IMR-90 (cell line): ENCODE measurements around the gene EVX1. TPM values are rescaled to one million over a fixed set of nuclear protein-coding genes. Genes with fewer than 3 reads are reported as not detected.

Experiments used
- ATAC-seq: fragments of 200-7000 bp; cut with Tn5 transposase; 2 replicates; pipeline ENCODE4 v1.9.1; 2020; ENCODE audit warnings: low read depth, mild to moderate bottlenecking, moderate library complexity
- BruUV-seq: library from RNA; stranded (reverse); fragments of 400-500 nt; replicated peaks from 2 replicates; lab custom pipeline; 2021; lab: Mats Ljungman, UMichigan
- CTCF ChIA-PET: fragments of 300-600 bp; formaldehyde crosslinking; extraction: SDS; loops from one replicate; lab custom pipeline; 2021; ENCODE audit warnings: antibody characterized with exemption; lab: Yijun Ruan, JAX
- POLR2A ChIA-PET: fragments of 300-600 bp; sonication (Branson Sonifier 250); formaldehyde crosslinking; loops from one replicate; lab custom pipeline; 2022; ENCODE audit warnings: antibody characterized with exemption; ENCODE audit not compliant: unreplicated experiment; lab: Charles Lee
- DNase-seq: peaks from one replicate; pipeline ENCODE4 v3.0.0; 2013
- H2AFZ ChIP-seq: replicated peaks from 2 replicates; pipeline ENCODE3; 2013; ENCODE audit warnings: low read length, mild to moderate bottlenecking; ENCODE audit not compliant: poor library complexity
- H2AK5ac ChIP-seq: 2 replicates; pipeline ENCODE4 v1.6.1; 2013; ENCODE audit warnings: low read depth, low read length, inconsistent platforms
- H2AK9ac ChIP-seq: replicated peaks from 2 replicates; pipeline ENCODE3; 2013; ENCODE audit warnings: mild to moderate bottlenecking, low read depth, low read length, moderate library complexity; ENCODE audit not compliant: poor library complexity
- H2BK120ac ChIP-seq: 2 replicates; pipeline ENCODE4 v1.6.1; 2013; ENCODE audit warnings: low read depth, low read length, inconsistent platforms
- H2BK15ac ChIP-seq: 3 replicates; pipeline ENCODE4 v1.6.1; 2013; ENCODE audit warnings: low read depth, low read length, inconsistent platforms
- H2BK20ac ChIP-seq: 2 replicates; pipeline ENCODE4 v1.6.1; 2013; ENCODE audit warnings: low read depth, mild to moderate bottlenecking, inconsistent platforms, low read length, moderate library complexity
- H2BK5ac ChIP-seq: 2 replicates; pipeline ENCODE4 v1.6.1; 2013; ENCODE audit warnings: mild to moderate bottlenecking, low read depth, low read length, inconsistent platforms; ENCODE audit not compliant: poor library complexity, severe bottlenecking
- H3K14ac ChIP-seq: replicated peaks from 2 replicates; pipeline ENCODE4 v1.6.1; 2013; ENCODE audit warnings: low read depth, low read length, inconsistent platforms
- H3K18ac ChIP-seq: 2 replicates; pipeline ENCODE4 v1.6.1; 2013; ENCODE audit warnings: low read depth, low read length, control low read depth
- H3K23ac ChIP-seq: 2 replicates; pipeline ENCODE4 v1.6.1; 2013; ENCODE audit warnings: low read depth, low read length, inconsistent platforms
- H3K27ac ChIP-seq: 2 replicates; pipeline ENCODE4 v1.5.1; 2013; ENCODE audit warnings: mild to moderate bottlenecking, control low read depth, low read length; ENCODE audit not compliant: insufficient read depth
- H3K27me3 ChIP-seq: 2 replicates; pipeline ENCODE4 v1.6.1; 2013; ENCODE audit warnings: low read length; ENCODE audit not compliant: control insufficient read depth, insufficient read depth
- H3K36me3 ChIP-seq: 2 replicates; pipeline ENCODE4 v1.6.1; 2013; ENCODE audit warnings: low read length, mixed read lengths; ENCODE audit not compliant: control insufficient read depth, insufficient read depth
- H3K4ac ChIP-seq: 2 replicates; pipeline ENCODE4 v1.6.1; 2013; ENCODE audit warnings: low read depth, low read length, inconsistent platforms
- H3K4me1 ChIP-seq: 2 replicates; pipeline ENCODE4 v1.6.1; 2013; ENCODE audit warnings: low read length, mixed read lengths; ENCODE audit not compliant: control insufficient read depth, insufficient read depth
- H3K4me2 ChIP-seq: 2 replicates; pipeline ENCODE4 v1.6.1; 2013; ENCODE audit warnings: low read depth, mild to moderate bottlenecking, control low read depth, low read length, moderate library complexity
- H3K4me3 ChIP-seq: 2 replicates; pipeline ENCODE4 v1.5.1; 2013; ENCODE audit warnings: low read depth, mild to moderate bottlenecking, control low read depth, low read length, moderate library complexity; ENCODE audit not compliant: insufficient read depth
- H3K56ac ChIP-seq: 2 replicates; pipeline ENCODE4 v1.6.1; 2013; ENCODE audit warnings: low read length, inconsistent platforms; ENCODE audit not compliant: insufficient read depth; ENCODE audit errors: extremely low read depth
- H3K79me1 ChIP-seq, 2 experiments: 2 replicates each; pipeline ENCODE4 v1.6.1; 2013; ENCODE audit warnings: low read length in 2 of 2, inconsistent platforms in 1 of 2, low read depth in 1 of 2
- H3K9ac ChIP-seq: 2 replicates; pipeline ENCODE4 v1.6.1; 2013; ENCODE audit warnings: low read depth, low read length, control low read depth
- H3K9me1 ChIP-seq: 2 replicates; pipeline ENCODE4 v1.6.1; 2013; ENCODE audit warnings: low read length, inconsistent platforms; ENCODE audit not compliant: insufficient read depth
- H3K9me3 ChIP-seq: 2 replicates; pipeline ENCODE4 v1.6.1; 2013; ENCODE audit warnings: low read length; ENCODE audit not compliant: control insufficient read depth, insufficient read depth
- H4K20me1 ChIP-seq: 2 replicates; pipeline ENCODE4 v1.6.1; 2013; ENCODE audit warnings: low read length, inconsistent platforms; ENCODE audit not compliant: insufficient read depth
- H4K5ac ChIP-seq: 2 replicates; pipeline ENCODE4 v1.6.1; 2013; ENCODE audit warnings: mild to moderate bottlenecking, low read depth, low read length, control low read depth
- H4K8ac ChIP-seq, 2 experiments: 2 replicates each; pipeline ENCODE4 v1.6.1; 2013; ENCODE audit warnings: low read depth in 2 of 2, low read length in 2 of 2, control low read depth in 1 of 2, inconsistent platforms in 1 of 2
- H4K91ac ChIP-seq: 2 replicates; pipeline ENCODE4 v1.6.1; 2013; ENCODE audit warnings: low read depth, low read length, inconsistent platforms; ENCODE audit not compliant: insufficient read depth
- CHD1 ChIP-seq: IDR thresholded peaks from 2 replicates; pipeline ENCODE4 v1.6.1; 2012; ENCODE audit warnings: low read depth, low read length, improper control_type of control experiment
- CTCF ChIP-seq: conservative IDR thresholded peaks from 2 replicates; pipeline ENCODE4 v1.5.1; 2012; ENCODE audit warnings: mild to moderate bottlenecking, low read depth, low read length, improper control_type of control experiment
- NFE2L2 ChIP-seq: fragments of 150-350 bp; IDR thresholded peaks from 2 replicates; pipeline ENCODE4 v1.6.1; 2016; ENCODE audit warnings: low read depth, mild to moderate bottlenecking, low read length
- RCOR1 ChIP-seq: IDR thresholded peaks from 2 replicates; pipeline ENCODE4 v1.6.1; 2012; ENCODE audit warnings: mild to moderate bottlenecking, low read length, improper control_type of control experiment; ENCODE audit not compliant: insufficient replicate concordance
- RFX5 ChIP-seq: IDR thresholded peaks from 2 replicates; pipeline ENCODE4 v1.8.0; 2012; ENCODE audit warnings: low read depth, mild to moderate bottlenecking, low read length, moderate library complexity
- SMC3 ChIP-seq: fragments of 150-350 bp; IDR thresholded peaks from 2 replicates; pipeline ENCODE4 v1.6.1; 2016; ENCODE audit warnings: low read depth, mild to moderate bottlenecking, antibody characterized with exemption, low read length, moderate library complexity
- USF2 ChIP-seq: fragments of 150-350 bp; IDR thresholded peaks from 2 replicates; pipeline ENCODE4 v1.6.1; 2017; ENCODE audit warnings: mild to moderate bottlenecking, antibody characterized with exemption, low read length, low read depth
- WGBS, 2 experiments: methylation state at CpG; one replicate each; pipeline versions ENCODE4 v1.1.5 to v1.1.7; 2013; ENCODE audit warnings: missing lambda C conversion rate in 2 of 2; ENCODE audit not compliant: insufficient read length in 1 of 2; ENCODE audit errors: extremely low coverage in 2 of 2; 5-methylcytosine and 5-hydroxymethylcytosine counted together
- dilution Hi-C: fragments of 300-500 bp; cut with HindIII; formaldehyde crosslinking; loops from one replicate; pipeline ENCODE4 v1.14.3; 2018; ENCODE audit warnings: low sequenced_read_pairs; ENCODE audit not compliant: unreplicated experiment
- in situ Hi-C: fragments of 300-500 bp; cut with MboI; formaldehyde crosslinking; loops from 3 replicates; pipeline ENCODE4 v1.14.3; 2019; ENCODE audit warnings: low sequenced_read_pairs, inconsistent platforms, mixed read lengths
- intact Hi-C: fragments of 100-400 bp; cut with micrococcal nuclease; formaldehyde crosslinking; loops from 2 replicates; pipeline ENCODE4 v1.10.0; 2022
- polyA plus RNA-seq, 3 experiments: library from polyadenylated mRNA; depleted of rRNA; stranded (reverse); fragments of >200 nt; gene quantifications; 2 replicates each; pipeline ENCODE4 v1.2.3, GENCODE V29; 2012; ENCODE audit warnings: low replicate concordance in 1 of 3
- total RNA-seq: library from RNA; depleted of rRNA; stranded (reverse); fragments of >200 nt; gene quantifications from 2 replicates; pipeline ENCODE4 v1.2.3, GENCODE V29; 2012

Gene EVX1
- total and polyA plus RNA-seq, 2 of the 4 experiments (the other 2 are of a cell fraction) = not detected

- no peaks in the 10 kb centered on the region for H3K36me3 ChIP-seq
- H3K56ac ChIP-seq = no peak overlapping the region
- no peak overlapping the region for H3K4me2 ChIP-seq
- H4K20me1 ChIP-seq = no peaks in the 10 kb centered on the region
- no peak overlapping the region for H4K91ac ChIP-seq
- CTCF ChIA-PET = no interaction called here
- no peak overlapping the region for H2AK9ac ChIP-seq
- no peak overlapping the region for H4K8ac ChIP-seq
- no peak overlapping the region for H2BK120ac ChIP-seq
- H3K9me3 ChIP-seq = peaks cover 21% of the 10 kb centered on the region
- intact Hi-C loops (no loop called here), dilution Hi-C loops (no loop called here), in situ Hi-C loops (no loop called here)
- no peak overlapping the region for H2BK5ac ChIP-seq
- no peaks in the 10 kb centered on the region; the same call in 1 of the 2 replicates for H3K4me1 ChIP-seq
- no peak overlapping the region for H3K9ac ChIP-seq
- no peaks in the 10 kb centered on the region for H3K79me1 ChIP-seq
- no peak overlapping the region for H2BK20ac ChIP-seq
- no peak overlapping the region for H3K27ac ChIP-seq
- H2AFZ ChIP-seq = no peak overlapping the region
- BruUV-seq = no TSS peak
- no peak overlapping the region for H4K5ac ChIP-seq
- ATAC-seq (no peak), DNase-seq (no peak)
- no peak overlapping the region for H2AK5ac ChIP-seq
- H3K9me1 ChIP-seq = no peaks in the 10 kb centered on the region
- H3K4me3 ChIP-seq = no peak overlapping the region
- TF ChIP-seq CTCF (no peak), CHD1 (no peak), RFX5 (no peak), NFE2L2 (no peak), RCOR1 (no peak), USF2 (no peak), SMC3 (no peak)
- H3K14ac ChIP-seq = no peak overlapping the region
- no peak overlapping the region for H2BK15ac ChIP-seq
- 0% methylated on average over 1 of the region's 7 CpGs; no CpG with 5 or more reads in 1 of the 2 experiments for WGBS, 2 experiments
- no peak overlapping the region for H3K4ac ChIP-seq
- peaks cover 100% of the 10 kb centered on the region for H3K27me3 ChIP-seq
- H3K23ac ChIP-seq = no peak overlapping the region
- no peak overlapping the region for H3K18ac ChIP-seq
- POLR2A ChIA-PET = no interaction called here
Measured at GRCh38 chr7:27247000-27247399, 4.4 kb downstream of the EVX1 start.
